AG09319 (cell line): Measurements from ENCODE around the gene SLC22A8.

Source experiments
- DNase-seq: peaks from one replicate; pipeline ENCODE4 v3.0.0-alpha.2; 2010; ENCODE audit warnings: low read depth; ENCODE audit errors: extremely low read depth
- CTCF ChIP-seq: IDR thresholded peaks from 2 replicates; pipeline ENCODE4 v1.5.1; 2011; ENCODE audit warnings: low read depth, mild to moderate bottlenecking, inconsistent platforms, low read length, moderate library complexity

SLC22A8 gene

GRCh38 chr11:63020671-63021291 lies 5.1 kb upstream of the SLC22A8 start:
- DNase-seq = no peak
- TF ChIP-seq CTCF = peak; percentile 37

- DNase-seq = no peak
- TF ChIP-seq CTCF = no peak
Observed at GRCh38 chr11:63019506-63019905, 3.9 kb upstream of the SLC22A8 start.

- TF ChIP-seq CTCF = no peak
Observed at GRCh38 chr11:63017306-63017974, 1.8 kb upstream of the SLC22A8 start.

GRCh38 chr11:63014408-63015055 lies 1.1 kb downstream of the SLC22A8 start:
- DNase-seq = no peak
- no peak for TF ChIP-seq CTCF

More at GRCh38 chr11:63017306-63017974, 1.8 kb upstream of the SLC22A8 start:
- DNase-seq = no peak

GRCh38 chr11:63012839-63013238 lies 2.8 kb downstream of the SLC22A8 start:
- TF ChIP-seq CTCF = no peak
- no peak for DNase-seq

- TF ChIP-seq CTCF = no peak
- no peak for DNase-seq
Observed at GRCh38 chr11:63012430-63012829, 3.2 kb downstream of the SLC22A8 start.

- TF ChIP-seq CTCF = no peak
- no peak for DNase-seq
Observed at GRCh38 chr11:63010934-63011439, 4.7 kb downstream of the SLC22A8 start.
